Measurements from ENCODE around the gene ABCA7. TPM values are rescaled to one million over a fixed set of nuclear protein-coding genes. Genes with fewer than 3 reads are reported as not detected.

The ABCA7 gene
- total RNA-seq, 1 experiment from 2014 or later = 91.4 TPM

DNA sequence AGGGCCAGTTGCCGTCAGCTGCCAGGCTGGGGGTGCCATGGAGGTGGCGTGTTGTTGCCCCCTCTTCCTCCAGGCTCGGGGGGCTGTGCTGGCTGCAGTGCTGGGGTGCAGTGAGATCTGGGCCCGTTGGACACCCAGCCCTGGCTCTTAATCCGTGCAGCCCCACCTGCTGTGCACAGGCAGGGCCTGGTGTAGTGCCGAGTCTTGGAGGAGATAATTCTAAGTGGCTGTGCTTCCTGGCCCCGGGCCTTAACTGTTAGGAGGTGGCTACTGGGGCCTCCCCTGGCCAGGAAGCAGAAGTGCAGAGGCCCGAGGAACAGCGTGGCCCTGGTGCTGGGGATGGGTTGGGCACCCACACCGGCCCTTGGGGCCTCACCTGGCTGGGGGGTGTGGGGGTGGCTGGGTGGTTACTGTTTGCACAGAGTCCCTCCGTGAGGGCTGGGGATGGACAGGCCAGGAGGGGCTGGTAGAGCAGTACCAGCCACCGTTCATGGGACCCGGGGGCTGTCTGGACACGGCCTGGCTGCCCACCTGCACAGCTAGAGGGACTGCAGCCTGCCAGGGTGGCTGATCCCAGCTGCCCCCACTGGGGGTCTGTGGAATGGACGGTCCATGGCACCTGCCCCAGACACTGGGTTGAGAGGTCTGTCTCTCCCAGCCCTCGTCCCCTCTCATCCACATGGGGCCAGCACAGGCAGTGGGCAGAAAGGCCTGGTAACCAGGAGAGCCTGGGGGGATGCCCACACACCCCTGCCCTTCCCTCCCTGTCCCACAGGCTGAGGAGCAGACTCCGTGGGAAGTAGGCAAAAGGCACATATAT, 67.1 kb downstream of the ABCA7 start:
- intact Hi-C loops (cut with micrococcal nuclease) = no loop called here
- H2AFZ ChIP-seq (ENCODE audit: low read depth, low read length, poor library complexity, severe bottlenecking) = no peak overlapping the region
- H3K4me3 ChIP-seq (replicated peaks in 1 of 2; ENCODE audit: low read depth in 1 of 2, low read length in 2 of 2) = no peak overlapping the region
- DNase-seq (ENCODE audit: low read depth, low spot score) (no peak), ATAC-seq (peak; percentile 8; the same call in 1 of the 2 replicates)
- BruUV-seq (replicated peaks) = no TSS peak
- H3K9me2 ChIP-seq (ENCODE audit: insufficient read depth) = no peaks in the 10 kb centered on the region
- H3K27ac ChIP-seq (ENCODE audit: low read depth, low read length) = peak overlapping the region; percentile 87; the same call in 1 of the 2 replicates
- ChIA-PET RAD21 (ENCODE audit: low non-redundant PET in 1 of 2, low total read pairs in 2 of 2, uncharacterized antibody in 2 of 2, unreplicated experiment in 2 of 2) (no interaction called here), POLR2A (no interaction called here), CTCF (no interaction called here)
- no peaks in the 10 kb centered on the region for H3K27me3 ChIP-seq (ENCODE audit: insufficient read depth, low read length)
- peaks cover 13 to 47% of the 10 kb centered on the region in 2 experiments for H3K4me1 ChIP-seq (ENCODE audit: control insufficient read depth in 1 of 2, insufficient read depth in 2 of 2, low read length in 2 of 2)
- peaks cover 24% of the 10 kb centered on the region for H3K79me2 ChIP-seq (ENCODE audit: insufficient read depth, low read length)
- H3K4me2 ChIP-seq (ENCODE audit: low read length) = peak overlapping the region; percentile 98
- TF ChIP-seq EGR1 (IDR thresholded peaks at IDR 0.05; ENCODE audit: low read depth) (no peak), TCF7L2 (IDR thresholded peaks at IDR 0.05; ENCODE audit: borderline replicate concordance, extremely low read depth, insufficient read depth, insufficient read length) (no peak), RAD21 (IDR thresholded peaks at IDR 0.05; ENCODE audit: low read depth) (peak; percentile 28; the same call in 1 of the 2 replicates), CTCF (IDR thresholded peaks at IDR 0.05 in 2 of 3, conservative IDR thresholded peaks at IDR 0.05 in 1 of 3; ENCODE audit: borderline replicate concordance in 1 of 3, insufficient read depth in 1 of 3, low read depth in 2 of 3, low read length in 2 of 3) (peak in 1 of 3 experiments; percentile 13; a peak in 1 of 6 replicates)
- H3K9ac ChIP-seq (ENCODE audit: low read length) = peak overlapping the region; percentile 98; the same call in 1 of the 2 replicates
- no peaks in the 10 kb centered on the region for H4K20me1 ChIP-seq (ENCODE audit: insufficient read depth)
- no peaks in the 10 kb centered on the region for H3K9me3 ChIP-seq (ENCODE audit: control insufficient read depth in 1 of 2, insufficient read depth in 1 of 2, low read depth in 1 of 2, low read length in 2 of 2)
- H3K36me3 ChIP-seq (ENCODE audit: control insufficient read depth in 1 of 2, insufficient read depth in 2 of 2, low read length in 2 of 2) = peaks cover 4 to 23% of the 10 kb centered on the region in 2 experiments; a peak in 3 of 4 replicates

Measured in HCT116 (cell line).